DMS153 (cell line): ENCODE results near the gene NR5A1.
A peak's percentile ranks its signal among the peaks of the same experiment; 100 is the strongest.

Experiments used
- DNase-seq: peaks from one replicate; lab custom pipeline; 2025; lab: John Stamatoyannopoulos, UW

The NR5A1 gene

DNA sequence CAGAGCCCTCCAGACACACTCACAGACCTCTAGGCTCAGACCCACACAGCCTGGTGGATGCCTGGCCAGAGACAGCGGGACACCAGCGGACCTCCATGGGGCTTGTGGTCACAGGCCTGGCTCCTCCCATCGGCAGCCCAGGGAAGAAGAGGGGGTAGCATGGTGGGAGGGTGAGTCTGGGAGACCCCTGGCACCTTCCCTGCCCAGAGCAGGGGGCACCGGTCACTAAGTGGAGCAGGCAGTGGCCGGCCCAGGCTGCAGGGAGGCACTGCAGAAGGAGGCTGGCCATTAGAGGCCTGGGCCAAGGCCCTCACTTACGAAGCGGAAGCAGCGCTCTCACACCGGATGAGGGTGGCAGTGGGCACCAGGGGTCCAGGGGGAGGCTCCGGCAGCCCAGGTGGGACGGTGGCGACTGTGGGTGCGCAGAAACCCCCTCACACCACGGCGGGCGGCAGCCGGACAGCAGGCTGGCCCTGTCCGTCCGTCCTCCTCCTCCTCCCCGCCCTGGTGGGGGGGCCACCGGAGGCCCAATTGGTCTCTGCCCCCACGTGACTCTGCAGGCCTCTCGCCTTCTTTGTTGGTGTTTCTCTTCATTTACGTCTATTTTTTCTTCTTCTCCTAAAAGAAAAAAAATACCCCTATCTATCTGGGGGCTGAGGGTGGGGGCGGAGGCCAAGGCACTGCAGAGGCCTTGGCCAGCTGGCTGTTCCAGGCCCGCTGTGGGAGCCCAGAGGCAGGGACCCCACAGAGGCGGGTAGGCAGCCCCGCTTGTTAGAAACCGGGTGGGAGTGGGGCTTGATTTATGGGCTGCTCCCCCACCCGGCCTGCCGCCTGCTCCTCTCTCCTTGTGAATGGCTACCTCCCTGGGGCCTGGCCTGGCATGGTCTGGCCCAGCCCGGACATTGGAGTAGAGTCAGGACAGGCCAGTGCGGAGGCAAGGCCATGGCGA lies at the start of gene NR5A1:
TSS of gene NR5A1 (minus strand) at position 469 of the 949 bp plus-strand sequence. CDS start 4,004 bp downstream, outside the sequence.
- no peak for DNase-seq

GRCh38 chr9:124555043-124555442 lies 47.8 kb upstream of the NR5A1 start:
- DNase-seq, result no peak

DNA sequence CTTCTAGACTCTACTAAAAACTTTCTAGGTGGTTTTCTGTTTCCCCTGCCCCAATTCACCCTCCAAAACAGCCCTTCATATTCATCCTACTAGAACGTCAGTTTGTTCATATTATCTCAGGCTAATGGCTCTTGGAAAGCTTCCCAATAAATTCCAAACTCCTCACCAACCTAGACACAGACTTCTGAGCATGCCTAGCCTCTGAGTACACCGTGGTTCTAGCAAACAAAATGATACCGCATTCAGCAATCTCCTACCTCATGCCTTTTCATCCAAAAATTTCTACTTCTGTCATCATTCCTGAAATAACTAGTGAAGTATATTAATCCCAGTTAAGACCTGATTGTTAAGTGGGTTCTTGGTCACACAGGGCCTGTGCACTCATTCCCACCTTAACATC lies 46.5 kb upstream of the NR5A1 start:
- no peak for DNase-seq

- no peak for DNase-seq
Observed at GRCh38 chr9:124552273-124552605, 45.0 kb upstream of the NR5A1 start.

DNA sequence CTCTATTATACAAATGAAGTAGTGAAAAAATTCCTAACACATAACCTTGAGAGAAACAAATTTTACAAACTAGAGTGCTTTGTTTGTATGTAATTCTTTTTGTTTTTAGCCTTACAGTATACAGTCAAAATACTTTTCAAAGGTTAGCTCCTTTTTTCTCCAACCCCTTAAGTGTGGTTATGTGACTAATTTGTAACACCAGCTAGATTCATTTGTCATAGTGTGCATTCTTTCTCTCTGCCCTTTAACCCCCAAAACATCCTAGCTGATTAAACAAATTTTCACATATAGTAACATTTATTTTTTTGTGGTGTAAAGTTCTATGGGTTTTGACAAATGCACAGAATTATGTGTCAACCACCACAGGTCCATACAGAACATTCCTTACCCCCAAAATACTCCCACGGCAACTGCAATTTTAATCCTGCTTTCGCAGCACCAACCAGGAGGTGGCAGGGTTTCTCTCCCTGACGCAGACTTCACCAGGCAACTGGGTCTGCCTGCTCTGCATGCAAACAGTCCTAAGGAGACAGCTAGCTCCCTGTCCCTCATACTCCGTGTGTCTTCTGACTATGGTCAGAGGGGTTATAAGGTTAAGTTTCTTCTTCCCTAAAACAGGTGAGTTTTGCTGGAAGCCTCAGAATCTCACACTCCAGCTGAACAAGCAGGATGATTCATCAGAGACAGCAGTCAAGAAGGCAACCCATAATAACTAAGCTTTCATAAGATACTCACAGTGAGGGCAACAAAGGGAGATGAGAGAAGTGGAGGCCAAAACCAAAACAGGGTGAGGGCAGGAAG lies 44.5 kb upstream of the NR5A1 start:
- peak; percentile 15 for DNase-seq

DNA sequence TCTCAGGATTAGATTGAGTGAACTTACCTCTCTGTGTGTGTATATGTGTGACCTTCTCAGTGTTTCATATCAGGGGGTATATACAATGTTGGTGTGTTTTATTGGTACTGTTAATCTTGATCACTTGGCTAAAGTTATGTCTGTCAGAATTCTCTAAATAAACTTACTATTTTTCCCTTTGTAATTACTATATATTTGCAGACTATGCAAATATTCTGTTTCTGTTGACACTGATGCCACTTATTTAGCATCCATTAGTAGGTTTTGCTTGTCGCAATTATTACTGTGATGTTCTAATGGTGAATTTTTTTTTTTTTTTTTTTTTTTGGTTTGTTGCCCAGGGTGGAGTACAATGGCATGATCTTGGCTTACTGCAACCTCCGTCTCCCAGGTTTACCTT lies 42.9 kb upstream of the NR5A1 start:
- no peak for DNase-seq

GRCh38 chr9:124549016-124549415 lies 41.8 kb upstream of the NR5A1 start:
- DNase-seq, result no peak

- DNase-seq, result no peak
Observed at GRCh38 chr9:124544535-124544934, 37.3 kb upstream of the NR5A1 start.

GRCh38 chr9:124541824-124542223 lies 34.6 kb upstream of the NR5A1 start:
- no peak for DNase-seq

- DNase-seq, result no peak
Observed at GRCh38 chr9:124537926-124538325, 30.7 kb upstream of the NR5A1 start.

DNA sequence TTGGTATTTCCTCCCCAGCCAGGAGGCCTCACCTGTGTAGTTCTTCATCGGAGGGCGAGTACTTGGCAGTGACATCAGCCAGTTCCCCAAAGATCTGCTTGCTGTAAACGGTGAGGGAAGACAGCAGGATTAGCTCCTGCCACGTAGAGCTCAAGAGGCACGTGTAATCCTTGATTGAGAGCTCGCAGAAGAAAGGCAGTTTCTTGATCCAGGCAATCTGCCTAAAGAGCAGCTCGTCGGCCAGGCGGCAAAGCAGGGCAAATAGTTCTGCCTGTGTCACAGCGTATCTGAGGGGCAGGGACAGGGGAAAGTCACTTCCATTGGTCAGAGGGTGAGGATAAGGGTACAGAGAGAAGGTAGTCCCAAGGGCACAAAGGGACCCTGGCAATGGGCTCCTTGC lies 28.6 kb upstream of the NR5A1 start:
- DNase-seq, result no peak

DNA sequence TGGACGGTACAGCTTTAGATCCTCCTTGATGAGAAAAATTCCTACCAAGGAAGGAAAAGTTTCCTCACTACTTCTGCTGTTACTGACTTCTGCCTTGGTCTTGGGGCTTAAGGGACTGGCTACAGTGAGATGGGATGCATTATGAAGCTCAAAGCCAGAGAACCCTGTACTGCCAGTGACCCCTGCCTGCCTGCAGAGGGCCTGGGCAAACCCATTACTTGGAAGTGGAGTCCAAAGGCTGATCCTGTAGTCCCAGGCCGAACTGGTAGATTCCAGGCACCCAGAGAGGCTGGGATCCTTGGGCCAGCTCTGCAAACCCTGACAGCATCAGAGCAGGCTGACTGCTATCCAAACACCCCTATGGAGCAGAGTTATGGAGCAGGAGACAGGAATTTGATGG lies 25.7 kb upstream of the NR5A1 start:
- DNase-seq, result no peak

- DNase-seq, result no peak
Observed at GRCh38 chr9:124531115-124531514, 23.9 kb upstream of the NR5A1 start.

DNA sequence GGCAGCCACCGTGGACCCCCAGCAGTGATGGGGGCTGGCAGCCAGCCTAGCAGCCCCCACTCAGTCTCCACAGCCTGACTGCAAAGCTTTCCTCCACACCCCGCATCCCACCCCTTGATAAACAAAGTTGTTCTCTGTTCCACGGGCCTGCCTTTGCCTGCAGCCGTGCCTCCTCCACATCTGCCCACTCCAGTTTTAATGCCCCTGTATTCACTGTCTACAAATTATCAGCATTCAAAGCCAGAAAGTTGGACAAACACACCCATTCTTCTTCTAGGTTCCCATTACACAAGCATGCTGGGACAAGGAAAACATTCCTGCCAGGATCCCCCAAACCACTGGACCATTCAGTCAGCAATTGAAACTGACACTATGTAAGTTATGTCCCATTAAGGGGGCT lies 23.0 kb upstream of the NR5A1 start:
- DNase-seq, result no peak

DNA sequence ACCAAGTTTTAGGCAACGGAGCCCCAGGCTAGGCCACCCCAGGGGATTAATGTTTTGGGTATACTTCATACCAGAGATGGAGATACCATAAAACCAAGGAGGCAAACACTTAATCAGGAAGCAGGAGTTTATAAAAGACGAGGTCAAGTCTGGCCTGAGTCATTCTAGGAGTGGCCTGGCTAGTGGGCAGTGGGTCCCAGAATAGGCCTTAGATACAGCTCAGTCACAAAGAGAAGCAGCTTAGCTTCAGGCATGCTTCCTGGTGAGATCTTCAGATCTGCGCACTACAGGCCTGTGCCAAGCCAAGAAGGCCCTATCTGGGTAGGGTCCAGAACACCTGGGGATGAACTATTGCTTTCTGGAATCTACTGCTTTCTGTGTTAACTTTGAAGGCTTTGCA lies 20.6 kb upstream of the NR5A1 start:
- DNase-seq, result no peak

GRCh38 chr9:124526174-124526573 lies 19.0 kb upstream of the NR5A1 start:
- no peak for DNase-seq

GRCh38 chr9:124522121-124523098 lies 15.2 kb upstream of the NR5A1 start:
- no peak for DNase-seq

- DNase-seq, result no peak
Observed at GRCh38 chr9:124521142-124521541, 13.9 kb upstream of the NR5A1 start.

- DNase-seq, result no peak
Observed at GRCh38 chr9:124520206-124520596, 13.0 kb upstream of the NR5A1 start.

- no peak for DNase-seq
Observed at GRCh38 chr9:124518116-124518515, 10.9 kb upstream of the NR5A1 start.

GRCh38 chr9:124517600-124517999 lies 10.4 kb upstream of the NR5A1 start:
- no peak for DNase-seq

GRCh38 chr9:124514874-124515273 lies 7.7 kb upstream of the NR5A1 start:
- no peak for DNase-seq
